HG03439 (cell line): ENCODE measurements around the gene PFKM.

Experiments
- ATAC-seq: cut with Tn5 transposase; IDR thresholded peaks from one replicate; pipeline ENCODE4 v1.9.1; 2021; ENCODE audit warnings: mild to moderate bottlenecking, moderate library complexity; ENCODE audit not compliant: unreplicated experiment

Gene PFKM

GRCh38 chr12:48156652-48157017, 37.5 kb downstream of the PFKM start:
- ATAC-seq = no peak

- ATAC-seq = peak; percentile 91
Observed at GRCh38 chr12:48157018-48157888, 38.1 kb downstream of the PFKM start, which contains the start of gene ASB8. ASB8 (minus strand) TSS chr12:48157515; CDS start chr12:48153496, 4,019 bp downstream.

- no peak for ATAC-seq
Observed at GRCh38 chr12:48157889-48158370, 38.8 kb downstream of the PFKM start.

- no peak for ATAC-seq
Observed at GRCh38 chr12:48160046-48160445, 40.9 kb downstream of the PFKM start.

GRCh38 chr12:48160807-48161206, 41.6 kb downstream of the PFKM start:
- ATAC-seq = no peak

- ATAC-seq = no peak
Observed at GRCh38 chr12:48163150-48163747, 44.1 kb downstream of the PFKM start.

- no peak for ATAC-seq
Observed at GRCh38 chr12:48164451-48164850, 45.3 kb downstream of the PFKM start.

- ATAC-seq = no peak
Observed at GRCh38 chr12:48165089-48165981, 46.2 kb downstream of the PFKM start.

- ATAC-seq = no peak
Observed at GRCh38 chr12:48169011-48169410, 49.8 kb downstream of the PFKM start.

- ATAC-seq = no peak
Observed at GRCh38 chr12:48175613-48176416, 56.7 kb downstream of the PFKM start.

- no peak for ATAC-seq
Observed at GRCh38 chr12:48176417-48176751, 57.2 kb downstream of the PFKM start.

- ATAC-seq = no peak
Observed at GRCh38 chr12:48177982-48178381, 58.8 kb downstream of the PFKM start.

GRCh38 chr12:48179466-48179865, 60.3 kb downstream of the PFKM start:
- no peak for ATAC-seq

- ATAC-seq = no peak
Observed at GRCh38 chr12:48180424-48180823, 61.3 kb downstream of the PFKM start.

GRCh38 chr12:48180857-48181495, 61.8 kb downstream of the PFKM start:
- no peak for ATAC-seq

- ATAC-seq = no peak
Observed at GRCh38 chr12:48182631-48183030, 63.5 kb downstream of the PFKM start.

- ATAC-seq = peak; percentile 77
Observed at GRCh38 chr12:48183091-48183875, 64.1 kb downstream of the PFKM start, which contains the start of gene CCDC184. CCDC184 (plus strand) TSS chr12:48183644; CDS start chr12:48184123, 479 bp downstream.

GRCh38 chr12:48183876-48184548, 64.8 kb downstream of the PFKM start:
- peak; percentile 6 for ATAC-seq

- ATAC-seq = no peak
Observed at GRCh38 chr12:48184549-48184922, 65.4 kb downstream of the PFKM start.
